HepG2 (cell line): ENCODE data around the gene MATN1. TPM values are rescaled to one million over a fixed set of nuclear protein-coding genes. Genes with fewer than 3 reads are reported as not detected.

Experiments
- ATAC-seq: fragments of 200-7000 bp; cut with Tn5 transposase; 3 replicates; pipeline ENCODE4 v1.9.1; 2020; ENCODE audit warnings: mild to moderate bottlenecking, moderate library complexity
- BruUV-seq: library from RNA; stranded (reverse); fragments of 400-500 nt; replicated peaks from 2 replicates; lab custom pipeline; 2021; lab: Mats Ljungman, UMichigan
- CTCF ChIA-PET: fragments of 300-600 bp; formaldehyde crosslinking; extraction: SDS; loops from one replicate; lab custom pipeline; 2021; ENCODE audit warnings: low total read pairs, inconsistent platforms, low intra/inter-chr PET ratio; lab: Yijun Ruan, JAX
- POLR2A ChIA-PET: fragments of 350-600 bp; sonication (Branson Sonifier 250); formaldehyde crosslinking; loops from one replicate; lab custom pipeline; 2020; ENCODE audit warnings: antibody characterized with exemption, inconsistent platforms; lab: Yijun Ruan, JAX
- DNase-seq: peaks from one replicate; pipeline ENCODE4 v3.0.0-alpha.2; 2015; ENCODE audit warnings: low spot score
- FAIRE-seq: peaks from 3 replicates; lab custom pipeline; 2011; peaks lifted over from hg19 to GRCh38; lab: Jason Lieb, UNC
- H2AFZ ChIP-seq: one replicate; pipeline ENCODE4 v1.6.1; 2011; ENCODE audit warnings: low read length, inconsistent platforms
- H3K27ac ChIP-seq: fragments of 300-600 bp; 3 replicates; pipeline ENCODE4 v1.8.0; 2011; ENCODE audit warnings: mixed run types, mild to moderate bottlenecking, mixed read lengths, low read length, inconsistent platforms; ENCODE audit not compliant: insufficient read depth; ENCODE audit errors: extremely low read length
- H3K27me3 ChIP-seq, 2 experiments: fragments of 200-600 bp in 1 of 2; 2 replicates in 1 of 2; 3 replicates in 1 of 2; pipeline versions ENCODE4 v1.6.0 to v1.8.0; 2011; ENCODE audit warnings: low read length in 2 of 2, mild to moderate bottlenecking in 2 of 2, moderate library complexity in 2 of 2, inconsistent platforms in 1 of 2; ENCODE audit not compliant: insufficient read depth in 2 of 2, control insufficient read depth in 1 of 2
- H3K36me3 ChIP-seq, 2 experiments: fragments of 200-600 bp in 1 of 2; replicated peaks in 1 of 2; 2 replicates in 1 of 2; 3 replicates in 1 of 2; pipeline versions ENCODE4 v1.5.1 to v1.8.0; 2011; ENCODE audit warnings: low read length in 2 of 2, inconsistent platforms in 1 of 2; ENCODE audit not compliant: insufficient read depth in 2 of 2, control insufficient read depth in 1 of 2
- H3K4me1 ChIP-seq: 2 replicates; pipeline ENCODE4 v1.5.1; 2012; ENCODE audit warnings: low read length, inconsistent platforms; ENCODE audit not compliant: insufficient read depth
- H3K4me2 ChIP-seq: 2 replicates; pipeline ENCODE4 v1.6.0; 2011; ENCODE audit warnings: low read depth, low read length, inconsistent platforms
- H3K4me3 ChIP-seq, 3 experiments: fragments of 200-600 bp in 1 of 3; sonication (generic), shearing (Covaris generic) in 1 of 3; replicated peaks in 1 of 3; 2 replicates each; pipeline ENCODE4 v1.5.1; 2011 to 2016; ENCODE audit warnings: low read length in 3 of 3, inconsistent platforms in 2 of 3, low read depth in 2 of 3, mild to moderate bottlenecking in 2 of 3, control low read depth in 1 of 3, mixed read lengths in 1 of 3; ENCODE audit not compliant: insufficient read depth in 1 of 3
- H3K79me2 ChIP-seq: one replicate; pipeline ENCODE4 v1.6.1; 2011; ENCODE audit warnings: low read length, inconsistent platforms; ENCODE audit not compliant: insufficient read depth
- H3K9ac ChIP-seq: 2 replicates; pipeline ENCODE4 v1.6.0; 2011; ENCODE audit warnings: mild to moderate bottlenecking, low read depth, low read length, inconsistent platforms; ENCODE audit not compliant: insufficient read depth
- H3K9me3 ChIP-seq: 2 replicates; pipeline ENCODE4 v1.5.1; 2012; ENCODE audit warnings: mild to moderate bottlenecking, low read length
- H4K20me1 ChIP-seq: 2 replicates; pipeline ENCODE4 v1.6.0; 2011; ENCODE audit warnings: inconsistent platforms, mild to moderate bottlenecking, low read length, moderate library complexity; ENCODE audit not compliant: insufficient read depth
- AHR ChIP-seq: IDR thresholded peaks from 2 replicates; pipeline ENCODE4 v1.6.1; 2018; ENCODE audit warnings: missing genetic modification reagents, missing compliant biosample characterization
- CBFB ChIP-seq: sonication (generic); formaldehyde crosslinking; IDR thresholded peaks from 2 replicates; pipeline ENCODE4 v1.4.0; 2020; ENCODE audit warnings: missing genetic modification reagents
- CEBPB ChIP-seq: IDR thresholded peaks from 2 replicates; pipeline ENCODE4 v1.6.1; 2011; ENCODE audit warnings: low read depth, low read length, improper control_type of control experiment, borderline replicate concordance
- KAT7 ChIP-seq: IDR thresholded peaks from 2 replicates; pipeline ENCODE4 v1.6.1; 2018; ENCODE audit warnings: borderline replicate concordance, missing compliant biosample characterization
- MIER2 ChIP-seq: IDR thresholded peaks from 2 replicates; pipeline ENCODE4 v1.6.1; 2016; ENCODE audit warnings: missing biosample characterization, missing genetic modification reagents
- NR2F2 ChIP-seq: IDR thresholded peaks from 2 replicates; pipeline ENCODE4 v1.6.1; 2012; ENCODE audit warnings: low read depth, inconsistent platforms, borderline replicate concordance
- SALL2 ChIP-seq: sonication (generic); formaldehyde crosslinking; IDR thresholded peaks from 2 replicates; pipeline ENCODE4 v1.8.1; 2023; ENCODE audit warnings: mild to moderate bottlenecking, missing genetic modification reagents, inconsistent platforms
- SKIL ChIP-seq: sonication (generic); formaldehyde crosslinking; IDR thresholded peaks from 2 replicates; pipeline ENCODE4 v1.8.0; 2022; ENCODE audit warnings: missing genetic modification reagents, mild to moderate bottlenecking, moderate library complexity, borderline replicate concordance
- SP1 ChIP-seq, 2 experiments: fragments of 450-650 bp in 1 of 2; sonication (generic) in 1 of 2; formaldehyde crosslinking in 1 of 2; IDR thresholded peaks; 2 replicates each; pipeline versions ENCODE4 v1.4.0 to v1.6.1; 2016 to 2020; ENCODE audit warnings: missing genetic modification reagents in 1 of 2
- SP140L ChIP-seq: sonication (generic); formaldehyde crosslinking; IDR thresholded peaks from 2 replicates; pipeline ENCODE4 v1.4.0; 2020; ENCODE audit warnings: missing genetic modification reagents, borderline replicate concordance
- TAF1 ChIP-seq: sonication (generic); formaldehyde crosslinking; IDR thresholded peaks from 2 replicates; pipeline ENCODE4 v1.4.0; 2020; ENCODE audit warnings: missing genetic modification reagents
- YY1 ChIP-seq: IDR thresholded peaks from 2 replicates; pipeline ENCODE4 v1.6.1; 2011; ENCODE audit warnings: low read length, low read depth, moderate library complexity, mild to moderate bottlenecking; ENCODE audit not compliant: insufficient read depth, insufficient replicate concordance
- ZC3H4 ChIP-seq: sonication (generic); formaldehyde crosslinking; IDR thresholded peaks from 2 replicates; pipeline ENCODE4 v1.4.0; 2020; ENCODE audit warnings: missing genetic modification reagents, borderline replicate concordance
- ZNF264 ChIP-seq: sonication (generic); formaldehyde crosslinking; IDR thresholded peaks from 2 replicates; pipeline ENCODE4 v1.4.0; 2020; ENCODE audit warnings: missing genetic modification reagents
- ZSCAN21 ChIP-seq: sonication (generic); formaldehyde crosslinking; IDR thresholded peaks from 2 replicates; pipeline ENCODE4 v1.8.0; 2022; ENCODE audit warnings: mild to moderate bottlenecking, missing genetic modification reagents, moderate library complexity, borderline replicate concordance
- WGBS: methylation state at CpG from one replicate; pipeline ENCODE4 v1.1.6; 2017; ENCODE audit warnings: low lambda C conversion rate; 5-methylcytosine and 5-hydroxymethylcytosine counted together
- in situ Hi-C: cut with HindIII; loops from 2 replicates; pipeline ENCODE4 v1.10.0; 2017; ENCODE audit warnings: low pct_unique_long_range_greater_than_20kb; ENCODE audit not compliant: extremely low pct_ligation_motif_present
- intact Hi-C: fragments of 100-400 bp; cut with micrococcal nuclease; formaldehyde crosslinking; loops from one replicate; pipeline ENCODE4 v1.10.0; 2022; ENCODE audit not compliant: unreplicated experiment
- polyA plus RNA-seq, 8 experiments: library from polyadenylated mRNA; depleted of rRNA in 3 of 8; stranded (reverse) in 7 of 8; unstranded in 1 of 8; fragments of >200 nt; fragmentation: Illumina TruSeq in 4 of 8; extraction: Trizol in 4 of 8; gene quantifications; 2 replicates each; pipeline versions ENCODE4 v1.2.1 to v1.2.3, GENCODE V29; 2011 to 2016; ENCODE audit warnings: low read depth in 4 of 8, missing spikeins in 1 of 8, mixed read lengths in 1 of 8; ENCODE audit not compliant: insufficient read depth in 1 of 8
- total RNA-seq, 5 experiments: library from RNA; depleted of rRNA; stranded (reverse); fragments of >200 nt; fragmentation: Illumina TruSeq; extraction: Trizol; gene quantifications; 2 replicates each; pipeline ENCODE4 v1.2.3, GENCODE V29; 2016; ENCODE audit warnings: low read depth in 1 of 5

Gene MATN1
- total and polyA plus RNA-seq, 2 of the 13 experiments (the other 11 are each of a cell fraction or from before 2014, with no cell fraction given) = 0.04 to 0.05 TPM

- TF ChIP-seq SKIL (CRISPR knock-in tag) = no peak
- no peak for TF ChIP-seq ZC3H4
- TF ChIP-seq MIER2 (CRISPR knock-in tag) = no peak
- TF ChIP-seq SP1 (IDR thresholded peaks at IDR 0.05) = no peak
- no peak for TF ChIP-seq SP1 (CRISPR knock-in tag; IDR thresholded peaks at IDR 0.05)
These were observed 41.0 kb upstream of the MATN1 start (continued) for GRCh38 chr1:30764396-30764795.

- Histone ChIP-seq H3K27ac (no peak overlapping the region), H3K9me3 (no peaks in the 10 kb centered on the region), H3K4me1 (peaks cover 12% of the 10 kb centered on the region), H4K20me1 (no peaks in the 10 kb centered on the region), H3K36me3 (no peaks in the 10 kb centered on the region), H3K9ac (no peak overlapping the region), H2AFZ (no peak overlapping the region), H3K4me3 (no peak overlapping the region), H3K4me2 (no peak overlapping the region), H3K27me3 (peaks cover 4 to 32% of the 10 kb centered on the region in 2 experiments; a peak in 3 of 5 replicates), H3K79me2 (no peaks in the 10 kb centered on the region)
- BruUV-seq = no TSS peak
- WGBS = 48% methylated on average over 4 of the region's 10 CpGs
- DNase-seq (no peak), FAIRE-seq (no peak), ATAC-seq (no peak; the same call in 2 of the 3 replicates)
- ChIA-PET POLR2A (no interaction called here), CTCF (no interaction called here)
- in situ Hi-C loops = no loop called here
- intact Hi-C loops = no loop called here
- TF ChIP-seq NR2F2 = no peak
- no peak for TF ChIP-seq ZSCAN21 (CRISPR knock-in tag)
- TF ChIP-seq YY1 = no peak
- TF ChIP-seq SALL2 (CRISPR knock-in tag) = no peak
- no peak for TF ChIP-seq TAF1
- TF ChIP-seq AHR (CRISPR knock-in tag) = no peak
- TF ChIP-seq CEBPB = no peak
- TF ChIP-seq ZNF264 (CRISPR knock-in tag) = no peak
- TF ChIP-seq SP140L (CRISPR knock-in tag) = no peak
- TF ChIP-seq CBFB = no peak
- TF ChIP-seq KAT7 (CRISPR knock-in tag) = no peak
These were observed 40.4 kb upstream of the MATN1 start for GRCh38 chr1:30763651-30764248.
